ENCODE results near the gene AFAP1. TPM values are rescaled to one million over a fixed set of nuclear protein-coding genes. Genes with fewer than 3 reads are reported as not detected.

The AFAP1 gene
- total and polyA plus RNA-seq, 2 of the 4 experiments (the other 2 are of a cell fraction) = 48.2 to 80.9 TPM

- Histone ChIP-seq H2AK9ac (replicated peaks; ENCODE audit: low read depth, low read length, poor library complexity) (peak overlapping the region; percentile 63), H3K56ac (ENCODE audit: extremely low read depth, insufficient read depth, low read length) (peak overlapping the region; percentile 28; the same call in 1 of the 2 replicates), H4K91ac (ENCODE audit: insufficient read depth, low read depth, low read length) (peak overlapping the region; percentile 84), H3K18ac (ENCODE audit: low read depth, low read length) (peak overlapping the region; percentile 52), H2BK15ac (ENCODE audit: low read depth, low read length) (peak overlapping the region; percentile 38; the same call in 2 of the 3 replicates), H2AFZ (replicated peaks; ENCODE audit: low read length, poor library complexity) (no peak overlapping the region), H3K27ac (ENCODE audit: insufficient read depth, low read length) (peak overlapping the region; percentile 84), H2BK120ac (ENCODE audit: low read depth, low read length) (peak overlapping the region; percentile 82), H3K23ac (ENCODE audit: low read depth, low read length) (peak overlapping the region; percentile 57), H3K4me2 (ENCODE audit: low read depth, low read length) (no peak overlapping the region), H4K20me1 (ENCODE audit: insufficient read depth, low read length) (no peaks in the 10 kb centered on the region), H3K9me3 (ENCODE audit: control insufficient read depth, insufficient read depth, low read length) (peaks cover 12% of the 10 kb centered on the region), H2BK20ac (ENCODE audit: low read depth, low read length) (peak overlapping the region; percentile 71), H2AK5ac (ENCODE audit: low read depth, low read length) (peak overlapping the region; percentile 91), H3K4ac (ENCODE audit: low read depth, low read length) (peak overlapping the region; percentile 75), H4K8ac (ENCODE audit: low read depth in 2 of 2, low read length in 2 of 2) (peak overlapping the region; percentile 61 to 71), H3K4me3 (ENCODE audit: insufficient read depth, low read depth, low read length) (no peak overlapping the region), H3K9ac (ENCODE audit: low read depth, low read length) (peak overlapping the region; percentile 59), H4K5ac (ENCODE audit: low read depth, low read length) (peak overlapping the region; percentile 77), H3K4me1 (ENCODE audit: control insufficient read depth, insufficient read depth, low read length) (peaks cover 32% of the 10 kb centered on the region), H3K9me1 (ENCODE audit: insufficient read depth, low read length) (peaks cover 22% of the 10 kb centered on the region), H2BK5ac (ENCODE audit: low read depth, low read length, poor library complexity, severe bottlenecking) (peak overlapping the region; percentile 65), H3K79me1 (ENCODE audit: low read depth in 1 of 2, low read length in 2 of 2) (peaks cover 34 to 86% of the 10 kb centered on the region in 2 experiments), H3K36me3 (ENCODE audit: control insufficient read depth, insufficient read depth, low read length) (peaks cover 45% of the 10 kb centered on the region), H3K27me3 (ENCODE audit: control insufficient read depth, insufficient read depth, low read length) (no peaks in the 10 kb centered on the region), H3K14ac (replicated peaks; ENCODE audit: low read depth, low read length) (peak overlapping the region; percentile 54)
- POLR2A ChIA-PET (ENCODE audit: unreplicated experiment) = no interaction called here
- CTCF ChIA-PET = interaction anchor here (0.6 to 1.6 kb wide), 20 partner anchors 10 to 183 kb away, joined by 3 to 10 read pairs (median 4); partner anchors contain the start of gene AFAP1
- 69% methylated on average over 7 of the region's 15 CpGs; no CpG with 5 or more reads in 1 of the 2 experiments for WGBS, 2 experiments (ENCODE audit: extremely low coverage in 2 of 2, insufficient read length in 1 of 2)
- intact Hi-C loops (cut with micrococcal nuclease) (loop anchor here (1.0 to 2.0 kb wide), 3 partner anchors 39 to 182 kb away; partner anchors contain the start of gene AFAP1), in situ Hi-C loops (cut with MboI; ENCODE audit: low sequenced_read_pairs) (no loop called here), dilution Hi-C loops (cut with HindIII; ENCODE audit: low sequenced_read_pairs, unreplicated experiment) (no loop called here)
- no TSS peak for BruUV-seq (replicated peaks)
- DNase-seq = no peak
- no peak for ATAC-seq (ENCODE audit: low read depth)
- TF ChIP-seq FOS (IDR thresholded peaks at IDR 0.05; ENCODE audit: low read depth, low read length) (no peak), CHD1 (IDR thresholded peaks at IDR 0.05; ENCODE audit: low read depth, low read length) (no peak), CTCF (conservative IDR thresholded peaks at IDR 0.05; ENCODE audit: low read depth, low read length) (no peak), BHLHE40 (IDR thresholded peaks at IDR 0.05; ENCODE audit: low read depth, low read length) (no peak), CEBPB (IDR thresholded peaks at IDR 0.05; ENCODE audit: low read depth, low read length) (no peak)
Observed at GRCh38 chr4:7804756-7805385, 134.8 kb downstream of the AFAP1 start.

Measured in IMR-90 (cell line).